ENCODE data around the gene UBAC2.

The UBAC2 gene

GRCh38 chr13:99360696-99361095 lies 160.0 kb downstream of the UBAC2 start:
- H3K27ac ChIP-seq: no peak overlapping the region
- TF ChIP-seq, protein P1, sequence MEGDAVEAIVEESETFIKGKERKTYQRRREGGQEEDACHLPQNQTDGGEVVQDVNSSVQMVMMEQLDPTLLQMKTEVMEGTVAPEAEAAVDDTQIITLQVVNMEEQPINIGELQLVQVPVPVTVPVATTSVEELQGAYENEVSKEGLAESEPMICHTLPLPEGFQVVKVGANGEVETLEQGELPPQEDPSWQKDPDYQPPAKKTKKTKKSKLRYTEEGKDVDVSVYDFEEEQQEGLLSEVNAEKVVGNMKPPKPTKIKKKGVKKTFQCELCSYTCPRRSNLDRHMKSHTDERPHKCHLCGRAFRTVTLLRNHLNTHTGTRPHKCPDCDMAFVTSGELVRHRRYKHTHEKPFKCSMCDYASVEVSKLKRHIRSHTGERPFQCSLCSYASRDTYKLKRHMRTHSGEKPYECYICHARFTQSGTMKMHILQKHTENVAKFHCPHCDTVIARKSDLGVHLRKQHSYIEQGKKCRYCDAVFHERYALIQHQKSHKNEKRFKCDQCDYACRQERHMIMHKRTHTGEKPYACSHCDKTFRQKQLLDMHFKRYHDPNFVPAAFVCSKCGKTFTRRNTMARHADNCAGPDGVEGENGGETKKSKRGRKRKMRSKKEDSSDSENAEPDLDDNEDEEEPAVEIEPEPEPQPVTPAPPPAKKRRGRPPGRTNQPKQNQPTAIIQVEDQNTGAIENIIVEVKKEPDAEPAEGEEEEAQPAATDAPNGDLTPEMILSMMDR (IDR thresholded peaks at IDR 0.05): no peak

GRCh38 chr13:99361197-99361596 lies 160.5 kb downstream of the UBAC2 start:
- DNase-seq (ENCODE audit: low spot score): no peak
- Histone ChIP-seq H3K4me3 (no peak overlapping the region), H3K27ac (no peak overlapping the region)
- TF ChIP-seq, protein P1 (IDR thresholded peaks at IDR 0.05): no peak

More at GRCh38 chr13:99360696-99361095, 160.0 kb downstream of the UBAC2 start:
- H3K4me3 ChIP-seq: no peak overlapping the region
- DNase-seq (ENCODE audit: low spot score): no peak

DNA sequence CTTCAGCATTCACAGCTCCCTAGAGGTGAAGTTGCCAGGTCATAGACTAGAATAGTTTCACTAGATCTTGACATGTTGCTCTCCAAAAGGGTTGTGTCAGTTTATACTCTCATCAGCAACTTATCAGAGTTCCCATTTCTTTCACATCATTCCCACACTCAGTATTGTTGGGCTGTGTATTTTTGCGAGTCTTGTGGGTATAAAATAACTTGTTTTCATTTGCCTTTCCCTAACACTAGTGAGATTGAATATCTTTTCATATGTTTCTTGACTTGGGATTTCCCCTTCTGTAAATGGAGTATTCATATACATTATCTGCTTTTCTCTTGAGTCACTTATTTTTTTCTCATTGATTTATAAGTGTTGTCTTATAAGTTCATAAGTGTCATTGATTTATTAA lies 161.7 kb downstream of the UBAC2 start:
- H3K27ac ChIP-seq: no peak overlapping the region
- H3K4me3 ChIP-seq: no peak overlapping the region
- DNase-seq (ENCODE audit: low spot score): no peak
- TF ChIP-seq, protein P1 (IDR thresholded peaks at IDR 0.05): no peak

DNA sequence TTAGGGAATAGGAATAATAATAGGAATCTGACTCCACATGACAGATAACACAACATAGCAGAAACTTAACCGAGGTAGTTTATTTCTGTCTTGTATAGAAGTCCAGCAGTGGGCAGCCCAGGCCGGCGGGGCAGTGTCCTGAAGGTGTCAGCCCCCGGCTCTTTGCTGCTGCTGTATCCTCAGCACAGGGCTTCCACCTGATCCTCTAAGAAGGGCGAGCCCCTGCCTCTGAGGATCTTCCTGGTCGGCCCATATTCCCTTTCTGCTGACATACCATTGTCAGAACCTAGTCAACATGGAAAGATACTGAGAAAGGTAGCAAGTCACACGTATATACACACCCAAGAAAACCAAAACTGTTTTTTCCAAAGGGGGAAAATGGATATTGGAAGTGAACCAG lies 162.7 kb downstream of the UBAC2 start:
- DNase-seq (ENCODE audit: low spot score): no peak
- H3K4me3 ChIP-seq: no peak overlapping the region
- no peak overlapping the region for H3K27ac ChIP-seq
- TF ChIP-seq, protein P1 (IDR thresholded peaks at IDR 0.05): no peak

DNA sequence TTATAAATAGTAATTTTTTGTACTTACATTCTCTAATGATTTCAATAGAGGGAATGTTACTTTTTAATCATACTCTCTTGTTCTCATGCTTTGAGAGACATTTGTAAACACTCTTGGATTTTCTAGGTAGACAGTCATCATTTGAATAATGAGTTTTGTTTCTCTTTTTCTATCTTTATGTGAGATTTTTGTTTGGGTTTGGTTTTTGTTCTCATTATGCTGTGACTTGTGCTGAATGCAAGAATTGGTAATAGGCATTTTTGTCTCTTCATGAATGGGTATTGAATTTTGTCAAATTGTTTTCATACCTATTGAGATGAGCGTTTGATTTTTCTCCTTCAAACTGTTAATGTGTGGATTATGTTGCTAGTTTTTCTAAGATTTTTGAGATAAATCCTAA lies 163.3 kb downstream of the UBAC2 start:
- TF ChIP-seq, protein P1 (IDR thresholded peaks at IDR 0.05): no peak
- Histone ChIP-seq H3K27ac (no peak overlapping the region), H3K4me3 (no peak overlapping the region)
- no peak for DNase-seq (ENCODE audit: low spot score)

- no peak overlapping the region for H3K4me3 ChIP-seq
- TF ChIP-seq, protein P1 (IDR thresholded peaks at IDR 0.05): no peak
- no peak overlapping the region for H3K27ac ChIP-seq
- DNase-seq (ENCODE audit: low spot score): no peak
Measured at GRCh38 chr13:99366075-99366987, 165.7 kb downstream of the UBAC2 start.

GRCh38 chr13:99367106-99367616 lies 166.5 kb downstream of the UBAC2 start:
- Histone ChIP-seq H3K27ac (no peak overlapping the region), H3K4me3 (no peak overlapping the region)
- TF ChIP-seq, protein P1 (IDR thresholded peaks at IDR 0.05): no peak
- DNase-seq (ENCODE audit: low spot score): no peak

Data from coronary artery (tissue), 2 donors.